B cell (primary cell): ENCODE data around the gene BUB1B.

Experiments
- CTCF ChIP-seq: fragments of 200-600 bp; IDR thresholded peaks from one replicate; pipeline ENCODE4 v1.8.0; 2022; ENCODE audit warnings: antibody characterized with exemption, mild to moderate bottlenecking
- EZH2 ChIP-seq: IDR thresholded peaks from 2 replicates; pipeline ENCODE4 v1.6.1; 2012; ENCODE audit warnings: borderline replicate concordance, low read depth, mild to moderate bottlenecking, moderate library complexity, low read length; ENCODE audit not compliant: insufficient read depth, poor library complexity, severe bottlenecking

GRCh38 chr15:40157778-40158447 is 3.0 kb upstream of the BUB1B start:
- TF ChIP-seq CTCF (no peak), EZH2 (no peak)
